Naive thymus-derived CD4-positive, alpha-beta T cell (primary cell): ENCODE results near the gene DICER1. TPM values are rescaled to one million over a fixed set of nuclear protein-coding genes. Genes with fewer than 3 reads are reported as not detected.

Experiments used
- ATAC-seq: fragments of 150-1000 bp; cut with Tn5 transposase; 2 replicates; pipeline ENCODE4 v1.10.0; 2021; ENCODE audit warnings: mild to moderate bottlenecking, moderate library complexity
- CTCF ChIA-PET: fragments of 350-600 bp; sonication (Branson Sonifier 250); formaldehyde crosslinking; loops from one replicate; lab custom pipeline; 2021; ENCODE audit warnings: antibody characterized with exemption; lab: Charles Lee
- POLR2A ChIA-PET: fragments of 350-600 bp; sonication (Branson Sonifier 250); formaldehyde crosslinking; loops from one replicate; lab custom pipeline; 2021; ENCODE audit warnings: antibody characterized with exemption, inconsistent platforms; lab: Charles Lee
- DNase-seq, 9 donors: peaks; one replicate each; pipeline versions ENCODE4 v3.0.0 to v3.0.0-alpha.2; 2020 to 2022; ENCODE audit warnings: mixed read lengths in 1 of 9
- H3K27ac ChIP-seq: one replicate; pipeline ENCODE4 v1.7.0; 2013; ENCODE audit warnings: mild to moderate bottlenecking, low read depth, low read length, moderate library complexity
- H3K27me3 ChIP-seq, 2 donors: one replicate each; pipeline ENCODE4 v1.7.0; 2013; ENCODE audit warnings: low read length in 2 of 2, mild to moderate bottlenecking in 2 of 2, moderate library complexity in 2 of 2; ENCODE audit not compliant: control insufficient read depth in 2 of 2, insufficient read depth in 2 of 2
- H3K36me3 ChIP-seq, 3 experiments: 1 replicate in 2 of 3; 2 replicates in 1 of 3; pipeline ENCODE4 v1.7.0; 2013; ENCODE audit warnings: low read length in 3 of 3, mild to moderate bottlenecking in 3 of 3, moderate library complexity in 1 of 3; ENCODE audit not compliant: insufficient read depth in 3 of 3, control insufficient read depth in 2 of 3
- H3K4me1 ChIP-seq, 2 donors: one replicate each; pipeline ENCODE4 v1.7.0; 2013; ENCODE audit warnings: low read length in 2 of 2, mild to moderate bottlenecking in 2 of 2, moderate library complexity in 1 of 2; ENCODE audit not compliant: control insufficient read depth in 2 of 2, insufficient read depth in 2 of 2
- H3K4me3 ChIP-seq: 2 replicates; pipeline ENCODE4 v1.7.0; 2013; ENCODE audit warnings: mild to moderate bottlenecking, low read length
- H3K9me3 ChIP-seq, 3 experiments: 1 replicate in 2 of 3; 2 replicates in 1 of 3; pipeline ENCODE4 v1.7.0; 2013; ENCODE audit warnings: low read length in 3 of 3; ENCODE audit not compliant: control insufficient read depth in 2 of 3
- H3K27ac Mint-ChIP-seq, 9 donors: one replicate each; pipeline ENCODE4 v1.8.0; 2020 to 2022; ENCODE audit warnings: mixed read lengths in 9 of 9, mild to moderate bottlenecking in 8 of 9, moderate library complexity in 5 of 9, inconsistent platforms in 2 of 9
- H3K27me3 Mint-ChIP-seq, 5 donors: one replicate each; pipeline ENCODE4 v1.8.0; 2021 to 2022; ENCODE audit warnings: mixed read lengths in 5 of 5, mild to moderate bottlenecking in 1 of 5
- H3K36me3 Mint-ChIP-seq, 5 donors: one replicate each; pipeline ENCODE4 v1.8.0; 2020 to 2022; ENCODE audit warnings: mixed read lengths in 5 of 5, mild to moderate bottlenecking in 3 of 5, inconsistent platforms in 1 of 5
- H3K4me1 Mint-ChIP-seq, 7 donors: one replicate each; pipeline ENCODE4 v1.8.0; 2020 to 2022; ENCODE audit warnings: mixed read lengths in 7 of 7, mild to moderate bottlenecking in 3 of 7, inconsistent platforms in 1 of 7
- H3K4me3 Mint-ChIP-seq, 10 donors: one replicate each; pipeline ENCODE4 v1.8.0; 2020 to 2022; ENCODE audit warnings: mild to moderate bottlenecking in 10 of 10, mixed read lengths in 10 of 10, moderate library complexity in 6 of 10, inconsistent platforms in 2 of 10
- H3K9me3 Mint-ChIP-seq, 11 donors: one replicate each; pipeline ENCODE4 v1.8.0; 2020 to 2022; ENCODE audit warnings: mixed read lengths in 11 of 11, mild to moderate bottlenecking in 4 of 11, inconsistent platforms in 1 of 11, moderate library complexity in 1 of 11
- intact Hi-C, 2 donors: fragments of 100-400 bp; cut with micrococcal nuclease; formaldehyde crosslinking; loops; one replicate each; pipeline ENCODE4 v1.15.1; 2023
- polyA plus RNA-seq, 2 donors: library from polyadenylated mRNA; unstranded; fragments of 300-500 nt; fragmentation: Illumina TruSeq; gene quantifications; one replicate each; pipeline ENCODE4 v1.2.3, GENCODE V29; 2021
- total RNA-seq, 6 experiments: library from RNA in 5 of 6; stranded (reverse) in 5 of 6; gene quantifications; 1 replicate in 5 of 6; 2 replicates in 1 of 6; pipeline ENCODE4 v1.2.3 and lab custom pipeline; 2021 to 2026

Gene DICER1
- total and polyA plus RNA-seq, 7 experiments from 2014 or later: 11.0 to 78.2 (median 62.6) TPM

DNA sequence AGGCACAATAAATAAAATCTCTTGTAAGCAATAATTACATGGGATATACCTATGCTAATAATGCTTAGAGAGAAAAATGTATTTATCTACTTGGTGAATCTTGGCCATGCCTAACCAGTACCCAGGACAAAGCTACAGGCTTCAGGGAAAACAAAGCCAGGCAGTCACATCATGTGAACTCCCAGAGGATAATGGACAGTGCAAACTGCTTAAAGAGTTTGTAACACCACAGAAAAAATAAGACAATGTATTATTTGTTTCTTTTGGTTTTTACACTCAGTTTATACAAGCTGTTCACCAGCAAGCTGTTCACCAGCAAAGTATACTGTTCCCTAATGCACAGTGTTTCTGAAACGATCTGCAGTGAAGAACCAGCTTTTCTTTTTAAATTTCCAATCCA, 38.0 kb downstream of the DICER1 start:
- Histone ChIP-seq H3K4me3 (no peak overlapping the region), H3K4me1 (no peaks in the 10 kb centered on the region), H3K36me3 (peaks cover 16 to 64% (median 24%) of the 10 kb centered on the region in 3 experiments), H3K9me3 (no peaks in the 10 kb centered on the region), H3K27me3 (no peaks in the 10 kb centered on the region), H3K27ac (no peak overlapping the region)
- DNase-seq (no peak), ATAC-seq (no peak)
- ChIA-PET POLR2A (no interaction called here), CTCF (interaction anchor here (0.8 kb wide), 1 partner anchor 967 kb away, joined by 6 read pairs; no protein-coding TSS in a partner anchor)
- no peaks in the 10 kb centered on the region for H3K27me3 Mint-ChIP-seq
- no peak overlapping the region for H3K4me3 Mint-ChIP-seq
- peak overlapping the region in 2 of 9 donors; percentile 14 to 16 for H3K27ac Mint-ChIP-seq
- H3K9me3 Mint-ChIP-seq: no peaks in the 10 kb centered on the region
- peaks cover 18 to 62% (median 37%) of the 10 kb centered on the region in 5 donors for H3K36me3 Mint-ChIP-seq
- peaks cover 2 to 23% (median 14%) of the 10 kb centered on the region in 7 donors for H3K4me1 Mint-ChIP-seq
- intact Hi-C loops: no loop called here

DNA sequence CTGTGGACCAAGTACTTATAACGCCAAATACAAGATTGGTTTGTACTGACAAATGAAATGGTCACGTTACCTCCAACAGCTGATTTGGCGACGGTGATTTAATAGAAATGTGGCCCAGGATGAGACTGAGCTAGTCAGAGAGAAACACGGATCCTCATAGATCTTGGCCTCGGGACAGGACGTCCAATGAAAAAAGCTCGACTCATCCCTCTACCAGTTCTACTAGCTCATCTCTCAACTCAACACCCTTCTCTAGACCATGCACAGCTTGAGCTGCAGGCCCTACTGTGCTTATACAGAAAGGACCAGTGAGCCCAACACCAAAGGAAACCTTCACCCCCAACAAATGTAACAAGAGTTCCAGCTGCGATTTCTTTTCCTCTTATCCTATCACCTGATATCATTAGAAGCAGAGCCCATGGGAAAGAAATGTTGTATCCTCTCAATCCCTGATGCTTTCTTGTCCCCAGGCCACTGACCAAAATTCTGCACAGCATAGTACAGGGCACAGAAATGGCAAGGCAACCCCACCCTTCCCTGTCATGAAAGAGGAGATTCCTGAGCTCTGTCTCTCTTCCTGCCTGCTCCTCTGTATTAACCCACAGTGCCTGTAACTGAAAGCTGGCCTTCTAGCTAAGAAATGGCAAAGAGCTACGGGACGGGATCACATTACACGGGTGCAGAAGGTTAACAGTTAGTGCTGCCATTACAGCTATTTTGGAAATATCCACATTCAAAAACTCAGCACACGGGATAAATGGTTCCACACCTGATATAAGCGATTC, 39.2 kb downstream of the DICER1 start:
- peaks cover 16 to 63% (median 39%) of the 10 kb centered on the region in 5 donors for H3K36me3 Mint-ChIP-seq
- CTCF ChIA-PET: interaction anchor here (0.6 to 0.8 kb wide), 2 partner anchors 429 to 966 kb away, joined by 4 to 6 read pairs; no protein-coding TSS in a partner anchor
- Histone ChIP-seq H3K27ac (no peak overlapping the region), H3K4me1 (no peaks in the 10 kb centered on the region), H3K36me3 (peaks cover 10 to 61% (median 18%) of the 10 kb centered on the region in 3 experiments), H3K9me3 (no peaks in the 10 kb centered on the region), H3K4me3 (no peak overlapping the region), H3K27me3 (no peaks in the 10 kb centered on the region)
- no peak for DNase-seq
- H3K27ac Mint-ChIP-seq: peak overlapping the region in 1 of 9 donors; percentile 8
- H3K27me3 Mint-ChIP-seq: no peaks in the 10 kb centered on the region
- H3K4me3 Mint-ChIP-seq: no peak overlapping the region
- peaks cover 2 to 27% (median 14%) of the 10 kb centered on the region in 7 donors for H3K4me1 Mint-ChIP-seq
- no peak for ATAC-seq
- H3K9me3 Mint-ChIP-seq: no peaks in the 10 kb centered on the region
- intact Hi-C loops: no loop called here
- POLR2A ChIA-PET: no interaction called here

DNA sequence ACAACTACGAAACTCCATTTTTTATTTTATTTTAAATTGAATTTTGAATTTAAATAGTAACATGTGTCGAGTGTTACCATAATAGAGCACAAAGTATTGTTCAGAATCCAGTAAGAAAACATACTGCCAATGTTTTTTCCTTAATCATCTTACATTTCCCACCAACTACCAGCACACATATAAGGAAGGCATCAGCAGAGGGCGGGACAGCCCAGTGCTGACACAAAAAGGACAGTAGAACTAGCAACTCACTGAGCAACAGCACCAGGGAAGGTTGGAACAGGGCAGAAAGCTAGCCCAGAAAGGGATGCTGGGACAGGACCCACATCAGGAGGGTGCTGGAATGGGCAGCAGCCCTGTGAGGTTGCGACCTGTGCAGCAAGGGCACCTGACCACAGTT, 43.9 kb downstream of the DICER1 start:
- Histone ChIP-seq H3K4me3 (no peak overlapping the region), H3K36me3 (peaks cover 15 to 84% (median 23%) of the 10 kb centered on the region in 3 experiments), H3K4me1 (no peaks in the 10 kb centered on the region), H3K9me3 (no peaks in the 10 kb centered on the region), H3K27me3 (no peaks in the 10 kb centered on the region), H3K27ac (no peak overlapping the region)
- H3K4me3 Mint-ChIP-seq: no peak overlapping the region
- H3K27me3 Mint-ChIP-seq: no peaks in the 10 kb centered on the region
- ATAC-seq (no peak), DNase-seq (no peak)
- peaks cover 8 to 56% (median 47%) of the 10 kb centered on the region in 5 donors for H3K36me3 Mint-ChIP-seq
- peak overlapping the region in 3 of 9 donors; percentile 40 to 62 (median 57) for H3K27ac Mint-ChIP-seq
- intact Hi-C loops: no loop called here
- no peaks in the 10 kb centered on the region for H3K9me3 Mint-ChIP-seq
- CTCF ChIA-PET: no interaction called here
- peaks cover 0 to 18% (median 2%) of the 10 kb centered on the region in 7 donors for H3K4me1 Mint-ChIP-seq
- POLR2A ChIA-PET: no interaction called here

DNA sequence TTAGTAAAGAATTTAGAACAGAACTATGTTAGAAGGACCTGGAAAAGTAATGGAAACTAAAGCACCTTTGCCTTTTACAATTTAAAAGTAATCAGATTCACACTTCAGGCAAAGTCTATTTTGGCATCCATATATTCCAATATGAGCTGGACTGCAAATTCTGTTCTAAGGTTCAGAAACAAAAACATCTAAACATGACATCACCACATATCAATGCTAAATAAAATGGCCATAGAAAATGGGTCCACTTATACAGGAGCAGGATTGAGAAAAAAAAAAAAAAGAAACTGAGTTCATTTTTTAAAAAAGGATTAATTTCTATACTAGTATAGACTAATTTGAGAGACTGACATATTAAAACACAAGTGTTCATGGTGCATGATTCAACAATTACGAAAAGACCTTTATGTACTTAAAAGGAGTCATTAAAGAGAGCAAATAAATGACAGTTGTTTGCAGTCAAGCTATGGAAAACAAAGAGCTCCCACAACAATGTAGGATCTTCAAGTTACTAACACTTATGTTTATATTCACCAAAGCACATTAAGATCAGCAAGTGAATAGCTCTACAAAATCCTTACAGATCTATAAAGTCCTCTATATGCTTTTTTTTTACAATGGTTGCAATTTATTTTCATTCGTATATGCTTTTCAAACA, 45.7 kb downstream of the DICER1 start:
- no peak overlapping the region for H3K4me3 ChIP-seq
- no peaks in the 10 kb centered on the region for H3K4me1 ChIP-seq
- no peak for ATAC-seq
- H3K36me3 ChIP-seq: peaks cover 18 to 89% (median 19%) of the 10 kb centered on the region in 3 experiments
- intact Hi-C loops: no loop called here
- no peak for DNase-seq
- no peaks in the 10 kb centered on the region for H3K27me3 ChIP-seq
- H3K4me3 Mint-ChIP-seq: no peak overlapping the region
- H3K9me3 Mint-ChIP-seq: no peaks in the 10 kb centered on the region
- H3K9me3 ChIP-seq: no peaks in the 10 kb centered on the region
- H3K27me3 Mint-ChIP-seq: no peaks in the 10 kb centered on the region
- H3K27ac ChIP-seq: no peak overlapping the region
- CTCF ChIA-PET: no interaction called here
- H3K27ac Mint-ChIP-seq: peak overlapping the region in 1 of 9 donors; percentile 19
- peaks cover 0 to 12% (median 0%) of the 10 kb centered on the region in 7 donors for H3K4me1 Mint-ChIP-seq
- POLR2A ChIA-PET: interaction anchor here (1.1 kb wide), 1 partner anchor 11 kb away, joined by 3 read pairs; no protein-coding TSS in a partner anchor
- H3K36me3 Mint-ChIP-seq: peaks cover 8 to 59% (median 46%) of the 10 kb centered on the region in 5 donors

DNA sequence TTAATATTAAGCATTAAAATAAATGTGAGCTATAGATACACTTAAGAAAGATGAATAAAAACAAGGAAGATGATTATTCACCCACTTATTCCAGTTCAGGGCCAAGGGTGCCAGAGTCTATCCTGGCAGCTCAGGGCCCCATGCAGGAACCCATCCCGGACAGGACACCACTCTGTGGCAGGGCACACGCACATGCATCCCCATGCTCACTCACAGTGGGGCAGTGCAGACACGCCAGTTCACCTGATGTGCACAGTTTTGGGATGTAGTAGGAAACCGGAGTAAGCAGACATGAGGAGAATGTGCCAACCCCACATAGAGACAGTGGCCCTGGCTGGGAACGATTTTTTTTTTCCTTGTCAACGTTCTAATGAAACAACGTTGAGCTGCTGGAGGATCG, 47.2 kb downstream of the DICER1 start:
- H3K27me3 ChIP-seq: no peaks in the 10 kb centered on the region
- H3K4me3 ChIP-seq: no peak overlapping the region
- POLR2A ChIA-PET: no interaction called here
- H3K27ac ChIP-seq: no peak overlapping the region
- ATAC-seq: no peak
- Mint-ChIP-seq H3K36me3 (peaks cover 4 to 52% (median 39%) of the 10 kb centered on the region in 5 donors), H3K27me3 (no peaks in the 10 kb centered on the region), H3K4me1 (peaks cover 0 to 12% (median 0%) of the 10 kb centered on the region in 7 donors), H3K4me3 (no peak overlapping the region), H3K27ac (no peak overlapping the region), H3K9me3 (no peaks in the 10 kb centered on the region)
- H3K36me3 ChIP-seq: peaks cover 5 to 82% (median 8%) of the 10 kb centered on the region in 3 experiments
- no peaks in the 10 kb centered on the region for H3K9me3 ChIP-seq
- DNase-seq: no peak
- intact Hi-C loops: no loop called here
- no peaks in the 10 kb centered on the region for H3K4me1 ChIP-seq
- CTCF ChIA-PET: no interaction called here

DNA sequence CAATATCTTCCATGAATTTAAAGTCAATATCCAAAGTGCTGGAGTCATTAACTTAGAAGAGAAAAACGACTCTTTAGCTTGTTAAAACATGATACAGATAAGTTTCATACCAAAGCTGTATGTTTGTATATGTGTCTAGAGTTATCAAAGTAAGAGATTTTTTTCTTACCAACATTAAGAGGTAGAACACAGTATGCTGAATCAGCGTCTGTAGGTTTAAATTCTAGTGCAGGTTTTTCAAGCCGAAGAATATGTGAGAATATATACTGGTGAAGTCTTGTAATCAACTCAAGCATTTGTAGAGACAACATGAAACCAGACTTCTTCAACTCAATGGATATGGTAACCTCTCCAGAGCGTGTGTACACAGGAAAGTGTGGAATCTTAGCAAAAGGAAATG, 49.6 kb downstream of the DICER1 start:
- Histone ChIP-seq H3K27me3 (no peaks in the 10 kb centered on the region), H3K27ac (no peak overlapping the region), H3K9me3 (no peaks in the 10 kb centered on the region), H3K4me1 (no peaks in the 10 kb centered on the region), H3K36me3 (peaks cover 12 to 86% (median 12%) of the 10 kb centered on the region in 3 experiments), H3K4me3 (no peak overlapping the region)
- no peaks in the 10 kb centered on the region for H3K9me3 Mint-ChIP-seq
- DNase-seq: no peak
- peaks cover 13 to 49% (median 38%) of the 10 kb centered on the region in 5 donors for H3K36me3 Mint-ChIP-seq
- CTCF ChIA-PET: no interaction called here
- peak overlapping the region in 1 of 9 donors; percentile 18 for H3K27ac Mint-ChIP-seq
- POLR2A ChIA-PET: no interaction called here
- no peak overlapping the region for H3K4me3 Mint-ChIP-seq
- no peaks in the 10 kb centered on the region for H3K27me3 Mint-ChIP-seq
- no peak for ATAC-seq
- intact Hi-C loops: no loop called here
- H3K4me1 Mint-ChIP-seq: peaks cover 0 to 8% (median 2%) of the 10 kb centered on the region in 7 donors
